ENCODE measurements around the gene PLPP7. TPM values are rescaled to one million over a fixed set of nuclear protein-coding genes. Genes with fewer than 3 reads are reported as not detected.

Gene PLPP7
- polyA plus RNA-seq, 1 donor (not counting 4 experiments of a cell fraction or from before 2014, with no cell fraction given): not detected

GRCh38 chr9:131276094-131276888 lies 13.2 kb upstream of the PLPP7 start, which contains the start of gene FAM78A:
Gene FAM78A, minus strand, starts transcription at chr9:131276510. Its CDS starts 331 bp downstream, at chr9:131276179.
- TF ChIP-seq EZH2 (IDR thresholded peaks at IDR 0.05; ENCODE audit: low read length) (peak; percentile 88), CTCF (optimal IDR thresholded peaks at IDR 0.05 in 1 of 3, IDR thresholded peaks at IDR 0.05 in 1 of 3, conservative IDR thresholded peaks at IDR 0.05 in 1 of 3; ENCODE audit: extremely low read depth in 1 of 3, insufficient read depth in 2 of 3, low read length in 3 of 3) (no peak)
- H3K4me3 ChIP-seq (ENCODE audit: control insufficient read depth in 2 of 3, extremely low read depth in 1 of 3, insufficient read depth in 2 of 3, low read depth in 1 of 3, low read length in 3 of 3): peak within 1 kb of the TSS; percentile 28 to 64 (median 29)
- DNase-seq (ENCODE audit: low read depth, low spot score) (no peak), FAIRE-seq (no peak)
- no peak within 1 kb of the TSS for H3K9ac ChIP-seq (ENCODE audit: control insufficient read depth, extremely low read depth, insufficient read depth, low read length)
- no peaks in the 10 kb centered on the region for H3K4me1 ChIP-seq (ENCODE audit: control insufficient read depth, extremely low read depth, insufficient read depth, low read length)
- dilution Hi-C loops (cut with MboI; ENCODE audit: extremely low pct_ligation_motif_present, low sequenced_read_pairs): no loop called here
- H3K27ac ChIP-seq (ENCODE audit: control insufficient read depth, insufficient read depth, low read length): no peak within 1 kb of the TSS
- no peaks in the 10 kb centered on the region for H3K79me2 ChIP-seq (ENCODE audit: control insufficient read depth, insufficient read depth, low read length)
- H4K20me1 ChIP-seq (ENCODE audit: control insufficient read depth, extremely low read depth, insufficient read depth, low read length): no peaks in the 10 kb centered on the region
- no peak within 1 kb of the TSS for H2AFZ ChIP-seq (ENCODE audit: control insufficient read depth, low read length)
- H3K4me2 ChIP-seq (ENCODE audit: control insufficient read depth, extremely low read depth, insufficient read depth, low read depth, low read length): peak within 1 kb of the TSS; percentile 58
- H3K27me3 ChIP-seq (ENCODE audit: control insufficient read depth, extremely low read depth, insufficient read depth, low read length): peaks cover 41% of the 10 kb centered on the region
- no peaks in the 10 kb centered on the region for H3K9me3 ChIP-seq (ENCODE audit: control insufficient read depth, low read depth, low read length)
- H3K9me1 ChIP-seq (ENCODE audit: control insufficient read depth, extremely low read depth, insufficient read depth, low read length): no peaks in the 10 kb centered on the region
- no peaks in the 10 kb centered on the region for H3K36me3 ChIP-seq (ENCODE audit: control insufficient read depth in 2 of 2, extremely low read depth in 1 of 2, insufficient read depth in 2 of 2, low read length in 2 of 2)

- no peak overlapping the region for H2AFZ ChIP-seq (ENCODE audit: control insufficient read depth, low read length)
Observed at GRCh38 chr9:131276891-131277286, 12.6 kb upstream of the PLPP7 start.

More at GRCh38 chr9:131276891-131277286, 12.6 kb upstream of the PLPP7 start:
- no peak overlapping the region for H3K9ac ChIP-seq (ENCODE audit: control insufficient read depth, extremely low read depth, insufficient read depth, low read length)
- H3K4me1 ChIP-seq (ENCODE audit: control insufficient read depth, extremely low read depth, insufficient read depth, low read length): no peaks in the 10 kb centered on the region
- dilution Hi-C loops (cut with MboI; ENCODE audit: extremely low pct_ligation_motif_present, low sequenced_read_pairs): no loop called here
- H4K20me1 ChIP-seq (ENCODE audit: control insufficient read depth, extremely low read depth, insufficient read depth, low read length): no peaks in the 10 kb centered on the region
- peaks cover 47% of the 10 kb centered on the region for H3K27me3 ChIP-seq (ENCODE audit: control insufficient read depth, extremely low read depth, insufficient read depth, low read length)
- no peaks in the 10 kb centered on the region for H3K9me1 ChIP-seq (ENCODE audit: control insufficient read depth, extremely low read depth, insufficient read depth, low read length)
- H3K9me3 ChIP-seq (ENCODE audit: control insufficient read depth, low read depth, low read length): no peaks in the 10 kb centered on the region
- no peak for DNase-seq (ENCODE audit: low read depth, low spot score)
- no peaks in the 10 kb centered on the region for H3K79me2 ChIP-seq (ENCODE audit: control insufficient read depth, insufficient read depth, low read length)
- TF ChIP-seq CTCF (optimal IDR thresholded peaks at IDR 0.05 in 1 of 3, IDR thresholded peaks at IDR 0.05 in 1 of 3, conservative IDR thresholded peaks at IDR 0.05 in 1 of 3; ENCODE audit: extremely low read depth in 1 of 3, insufficient read depth in 2 of 3, low read length in 3 of 3) (no peak), EZH2 (IDR thresholded peaks at IDR 0.05; ENCODE audit: low read length) (no peak)
- H3K4me2 ChIP-seq (ENCODE audit: control insufficient read depth, extremely low read depth, insufficient read depth, low read depth, low read length): peak overlapping the region; percentile 58
- no peaks in the 10 kb centered on the region for H3K36me3 ChIP-seq (ENCODE audit: control insufficient read depth in 2 of 2, extremely low read depth in 1 of 2, insufficient read depth in 2 of 2, low read length in 2 of 2)
- no peak overlapping the region for H3K27ac ChIP-seq (ENCODE audit: control insufficient read depth, insufficient read depth, low read length)
- peak overlapping the region; percentile 20 to 64 (median 28) for H3K4me3 ChIP-seq (ENCODE audit: control insufficient read depth in 2 of 3, extremely low read depth in 1 of 3, insufficient read depth in 2 of 3, low read depth in 1 of 3, low read length in 3 of 3)
- no peak for FAIRE-seq

All from keratinocyte (primary cell).